Liver (tissue), 9 donors: Measurements from ENCODE around the gene CYBRD1. TPM values are rescaled to one million over a fixed set of nuclear protein-coding genes. Genes with fewer than 3 reads are reported as not detected.

ENCODE experiments used
- DNase-seq: peaks from one replicate; pipeline ENCODE4 v3.0.0-alpha.2; 2017; ENCODE audit warnings: low spot score
- H3K27ac ChIP-seq, 2 donors: one replicate each; pipeline ENCODE4 v1.7.0; 2013; ENCODE audit warnings: inconsistent platforms in 2 of 2, low read length in 2 of 2, control low read depth in 1 of 2, low read depth in 1 of 2, mild to moderate bottlenecking in 1 of 2
- H3K27me3 ChIP-seq, 4 donors: one replicate each; pipeline versions ENCODE4 v1.6.1 to v1.7.0; 2013; ENCODE audit warnings: low read length in 3 of 4, inconsistent platforms in 1 of 4, mild to moderate bottlenecking in 1 of 4, moderate library complexity in 1 of 4; ENCODE audit not compliant: control insufficient read depth in 4 of 4, insufficient read depth in 4 of 4
- H3K36me3 ChIP-seq, 4 donors: one replicate each; pipeline versions ENCODE4 v1.6.1 to v1.7.0; 2013; ENCODE audit warnings: low read length in 3 of 4, mild to moderate bottlenecking in 3 of 4, low read depth in 1 of 4, moderate library complexity in 1 of 4; ENCODE audit not compliant: control insufficient read depth in 4 of 4, insufficient read depth in 3 of 4
- H3K4me1 ChIP-seq, 4 donors: one replicate each; pipeline versions ENCODE4 v1.6.1 to v1.7.0; 2013; ENCODE audit warnings: low read length in 3 of 4, mild to moderate bottlenecking in 3 of 4, moderate library complexity in 1 of 4; ENCODE audit not compliant: control insufficient read depth in 4 of 4, insufficient read depth in 4 of 4
- H3K4me3 ChIP-seq, 3 donors: one replicate each; pipeline versions ENCODE4 v1.6.1 to v1.7.0; 2013; ENCODE audit warnings: low read length in 3 of 3, control low read depth in 1 of 3, low read depth in 1 of 3, mild to moderate bottlenecking in 1 of 3
- H3K9ac ChIP-seq, 2 donors: one replicate each; pipeline ENCODE4 v1.7.0; 2013; ENCODE audit warnings: low read length in 2 of 2, mild to moderate bottlenecking in 2 of 2, moderate library complexity in 2 of 2, control low read depth in 1 of 2, low read depth in 1 of 2
- H3K9me3 ChIP-seq, 4 donors: one replicate each; pipeline versions ENCODE4 v1.6.1 to v1.7.0; 2013; ENCODE audit warnings: low read length in 3 of 4; ENCODE audit not compliant: control insufficient read depth in 4 of 4
- CTCF ChIP-seq: fragments of 150-350 bp; IDR thresholded peaks from 2 replicates; pipeline ENCODE4 v1.5.1; 2017; ENCODE audit warnings: improper control_type of control experiment, low read depth, low read length; ENCODE audit not compliant: missing input control
- EGR1 ChIP-seq, 2 donors: IDR thresholded peaks; 2 replicates each; pipeline ENCODE4 v1.6.1; 2016 to 2018; ENCODE audit warnings: antibody characterized with exemption in 2 of 2, low read depth in 2 of 2
- FOXA1 ChIP-seq: IDR thresholded peaks from 2 replicates; pipeline ENCODE4 v1.6.1; 2016; ENCODE audit warnings: antibody characterized with exemption
- FOXA2 ChIP-seq: IDR thresholded peaks from 2 replicates; pipeline ENCODE4 v1.6.1; 2016; ENCODE audit warnings: antibody characterized with exemption
- GABPA ChIP-seq, 2 donors: IDR thresholded peaks in 1 of 2; conservative IDR thresholded peaks in 1 of 2; 2 replicates each; pipeline ENCODE4 v1.6.1; 2016; ENCODE audit warnings: antibody characterized with exemption in 2 of 2, mild to moderate bottlenecking in 1 of 2, moderate library complexity in 1 of 2
- HNF4A ChIP-seq, 2 donors: conservative IDR thresholded peaks; 2 replicates each; pipeline ENCODE4 v1.6.1; 2016; ENCODE audit warnings: antibody characterized with exemption in 2 of 2, mild to moderate bottlenecking in 2 of 2
- HNF4G ChIP-seq: IDR thresholded peaks from 2 replicates; pipeline ENCODE4 v1.6.1; 2016; ENCODE audit warnings: antibody characterized with exemption
- JUND ChIP-seq, 2 donors: IDR thresholded peaks; 2 replicates each; pipeline ENCODE4 v1.6.1; 2016; ENCODE audit warnings: antibody characterized with exemption in 2 of 2
- MAX ChIP-seq: IDR thresholded peaks from 2 replicates; pipeline ENCODE4 v1.6.1; 2016; ENCODE audit warnings: antibody characterized with exemption
- NR2F2 ChIP-seq: IDR thresholded peaks from 2 replicates; pipeline ENCODE4 v1.6.1; 2016; ENCODE audit warnings: antibody characterized with exemption
- RAD21 ChIP-seq, 2 donors: IDR thresholded peaks; 2 replicates each; pipeline ENCODE4 v1.6.1; 2016; ENCODE audit warnings: antibody characterized with exemption in 2 of 2, mild to moderate bottlenecking in 2 of 2
- RXRA ChIP-seq, 2 donors: IDR thresholded peaks; 2 replicates each; pipeline ENCODE4 v1.6.1; 2017 to 2018; ENCODE audit warnings: antibody characterized with exemption in 2 of 2, mild to moderate bottlenecking in 1 of 2
- SP1 ChIP-seq: IDR thresholded peaks from 2 replicates; pipeline ENCODE4 v1.6.1; 2018; ENCODE audit warnings: antibody characterized with exemption, mild to moderate bottlenecking
- TAF1 ChIP-seq: conservative IDR thresholded peaks from 2 replicates; pipeline ENCODE4 v1.6.1; 2016; ENCODE audit warnings: antibody characterized with exemption, mild to moderate bottlenecking
- YY1 ChIP-seq: IDR thresholded peaks from 2 replicates; pipeline ENCODE4 v1.6.1; 2016; ENCODE audit warnings: antibody characterized with exemption, mild to moderate bottlenecking
- polyA plus RNA-seq, 2 donors: library from polyadenylated mRNA; stranded (reverse) in 1 of 2; unstranded in 1 of 2; fragments of 200-250 nt in 1 of 2; fragments of >200 nt in 1 of 2; fragmentation: Nextera tagmentation in 1 of 2; extraction: Ambion mirVana in 1 of 2; gene quantifications; one replicate each; pipeline versions ENCODE4 v1.2.1 to v1.2.3, GENCODE V29; 2013 to 2015
- total RNA-seq, 2 donors: library from RNA; depleted of rRNA; stranded (reverse); fragments of >200 nt; gene quantifications; one replicate each; pipeline ENCODE4 v1.2.3, GENCODE V29; 2014
- TF ChIP-seq, protein P1 (sequence below): IDR thresholded peaks from 2 replicates; pipeline ENCODE4 v1.6.1; 2016; ENCODE audit warnings: antibody characterized with exemption
- TF ChIP-seq, protein P2 (sequence below): IDR thresholded peaks from 2 replicates; pipeline ENCODE4 v1.6.1; 2016; ENCODE audit warnings: antibody characterized with exemption, mild to moderate bottlenecking
- TF ChIP-seq, protein P3 (sequence below): IDR thresholded peaks from 2 replicates; pipeline ENCODE4 v1.6.1; 2016; ENCODE audit warnings: antibody characterized with exemption
- donor health status: healthy.
- donor health status: healthy.
- donor health status: healthy.
- donor health status: healthy.
- donor health status: healthy.

CYBRD1 gene
- total and polyA plus RNA-seq, 4 donors: 5.8 to 51.1 (median 9.4) TPM

GRCh38 chr2:171480908-171481307 is 41.4 kb upstream of the CYBRD1 start (continued):
- TF ChIP-seq, protein P1, sequence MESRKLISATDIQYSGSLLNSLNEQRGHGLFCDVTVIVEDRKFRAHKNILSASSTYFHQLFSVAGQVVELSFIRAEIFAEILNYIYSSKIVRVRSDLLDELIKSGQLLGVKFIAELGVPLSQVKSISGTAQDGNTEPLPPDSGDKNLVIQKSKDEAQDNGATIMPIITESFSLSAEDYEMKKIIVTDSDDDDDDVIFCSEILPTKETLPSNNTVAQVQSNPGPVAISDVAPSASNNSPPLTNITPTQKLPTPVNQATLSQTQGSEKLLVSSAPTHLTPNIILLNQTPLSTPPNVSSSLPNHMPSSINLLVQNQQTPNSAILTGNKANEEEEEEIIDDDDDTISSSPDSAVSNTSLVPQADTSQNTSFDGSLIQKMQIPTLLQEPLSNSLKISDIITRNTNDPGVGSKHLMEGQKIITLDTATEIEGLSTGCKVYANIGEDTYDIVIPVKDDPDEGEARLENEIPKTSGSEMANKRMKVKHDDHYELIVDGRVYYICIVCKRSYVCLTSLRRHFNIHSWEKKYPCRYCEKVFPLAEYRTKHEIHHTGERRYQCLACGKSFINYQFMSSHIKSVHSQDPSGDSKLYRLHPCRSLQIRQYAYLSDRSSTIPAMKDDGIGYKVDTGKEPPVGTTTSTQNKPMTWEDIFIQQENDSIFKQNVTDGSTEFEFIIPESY: no peak
- TF ChIP-seq RAD21 (IDR thresholded peaks at IDR 0.05): no peak

DNA sequence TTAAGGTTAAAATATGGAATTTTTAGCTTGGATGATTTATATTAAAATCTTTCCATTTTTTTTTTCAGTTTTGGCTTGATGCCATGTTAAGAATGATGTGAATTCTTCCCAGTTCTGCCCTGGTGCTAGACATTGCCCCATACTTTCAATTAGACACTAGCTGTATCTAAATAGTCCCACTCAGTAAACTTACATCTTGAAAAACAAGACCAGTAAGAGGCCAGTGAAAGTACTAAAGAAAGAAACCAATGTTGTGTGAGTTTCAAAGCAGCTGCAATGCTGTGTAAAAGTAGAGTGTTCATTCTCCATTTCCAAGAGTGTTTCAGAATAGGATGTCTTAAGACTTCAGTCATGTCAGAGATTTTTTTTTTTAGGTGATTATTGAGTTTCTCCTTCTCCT is 40.0 kb upstream of the CYBRD1 start:
- Histone ChIP-seq H3K4me1 (no peaks in the 10 kb centered on the region), H3K27me3 (no peaks in the 10 kb centered on the region), H3K4me3 (no peak overlapping the region), H3K9me3 (no peaks in the 10 kb centered on the region), H3K36me3 (peaks cover 0 to 8% (median 0%) of the 10 kb centered on the region in 4 donors), H3K27ac (no peak overlapping the region), H3K9ac (no peak overlapping the region)
- TF ChIP-seq FOXA2: no peak
- TF ChIP-seq NR2F2: no peak
- TF ChIP-seq YY1: no peak
- TF ChIP-seq RAD21 (IDR thresholded peaks at IDR 0.05): no peak
- TF ChIP-seq, protein P1: no peak
- no peak for TF ChIP-seq FOXA1
- TF ChIP-seq HNF4A (conservative IDR thresholded peaks at IDR 0.05): no peak
- TF ChIP-seq JUND (IDR thresholded peaks at IDR 0.05): no peak
- no peak for TF ChIP-seq RXRA (IDR thresholded peaks at IDR 0.05)
- no peak for TF ChIP-seq HNF4G
- TF ChIP-seq, protein P2, sequence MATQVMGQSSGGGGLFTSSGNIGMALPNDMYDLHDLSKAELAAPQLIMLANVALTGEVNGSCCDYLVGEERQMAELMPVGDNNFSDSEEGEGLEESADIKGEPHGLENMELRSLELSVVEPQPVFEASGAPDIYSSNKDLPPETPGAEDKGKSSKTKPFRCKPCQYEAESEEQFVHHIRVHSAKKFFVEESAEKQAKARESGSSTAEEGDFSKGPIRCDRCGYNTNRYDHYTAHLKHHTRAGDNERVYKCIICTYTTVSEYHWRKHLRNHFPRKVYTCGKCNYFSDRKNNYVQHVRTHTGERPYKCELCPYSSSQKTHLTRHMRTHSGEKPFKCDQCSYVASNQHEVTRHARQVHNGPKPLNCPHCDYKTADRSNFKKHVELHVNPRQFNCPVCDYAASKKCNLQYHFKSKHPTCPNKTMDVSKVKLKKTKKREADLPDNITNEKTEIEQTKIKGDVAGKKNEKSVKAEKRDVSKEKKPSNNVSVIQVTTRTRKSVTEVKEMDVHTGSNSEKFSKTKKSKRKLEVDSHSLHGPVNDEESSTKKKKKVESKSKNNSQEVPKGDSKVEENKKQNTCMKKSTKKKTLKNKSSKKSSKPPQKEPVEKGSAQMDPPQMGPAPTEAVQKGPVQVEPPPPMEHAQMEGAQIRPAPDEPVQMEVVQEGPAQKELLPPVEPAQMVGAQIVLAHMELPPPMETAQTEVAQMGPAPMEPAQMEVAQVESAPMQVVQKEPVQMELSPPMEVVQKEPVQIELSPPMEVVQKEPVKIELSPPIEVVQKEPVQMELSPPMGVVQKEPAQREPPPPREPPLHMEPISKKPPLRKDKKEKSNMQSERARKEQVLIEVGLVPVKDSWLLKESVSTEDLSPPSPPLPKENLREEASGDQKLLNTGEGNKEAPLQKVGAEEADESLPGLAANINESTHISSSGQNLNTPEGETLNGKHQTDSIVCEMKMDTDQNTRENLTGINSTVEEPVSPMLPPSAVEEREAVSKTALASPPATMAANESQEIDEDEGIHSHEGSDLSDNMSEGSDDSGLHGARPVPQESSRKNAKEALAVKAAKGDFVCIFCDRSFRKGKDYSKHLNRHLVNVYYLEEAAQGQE: no peak
- no peak for TF ChIP-seq EGR1 (IDR thresholded peaks at IDR 0.05; ENCODE audit: low read depth in 2 of 2)
- no peak for TF ChIP-seq GABPA (IDR thresholded peaks at IDR 0.05 in 1 of 2, conservative IDR thresholded peaks at IDR 0.05 in 1 of 2)
- TF ChIP-seq SP1: no peak
- no peak for TF ChIP-seq MAX
- no peak for TF ChIP-seq CTCF
- TF ChIP-seq, protein P3, sequence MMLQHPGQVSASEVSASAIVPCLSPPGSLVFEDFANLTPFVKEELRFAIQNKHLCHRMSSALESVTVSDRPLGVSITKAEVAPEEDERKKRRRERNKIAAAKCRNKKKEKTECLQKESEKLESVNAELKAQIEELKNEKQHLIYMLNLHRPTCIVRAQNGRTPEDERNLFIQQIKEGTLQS: no peak
- TF ChIP-seq TAF1: no peak
- no peak for DNase-seq
